T-helper 22 cell (primary cell): ENCODE results near the gene SMIM5.
"Not testable (repeated sequence)": the region's sequence is repeated elsewhere in the genome, so short reads cannot be mapped to it uniquely, and the experiment has no call there.

Source experiments
- DNase-seq: peaks from one replicate; pipeline ENCODE4 v3.0.0-alpha.2; 2020; ENCODE audit warnings: low read depth

Gene SMIM5

GRCh38 chr17:75625813-75626486 lies 7.3 kb upstream of the SMIM5 start:
- DNase-seq = no peak

- no peak for DNase-seq
Measured at GRCh38 chr17:75626496-75627038, 6.7 kb upstream of the SMIM5 start.

- DNase-seq = no peak
Measured at GRCh38 chr17:75627094-75627493, 6.1 kb upstream of the SMIM5 start.

- DNase-seq = no peak
Measured at GRCh38 chr17:75628425-75628824, 4.8 kb upstream of the SMIM5 start.

- DNase-seq = no peak
Measured at GRCh38 chr17:75629157-75629556, 4.1 kb upstream of the SMIM5 start.

GRCh38 chr17:75630071-75630917 lies 2.9 kb upstream of the SMIM5 start:
- DNase-seq = no peak

GRCh38 chr17:75631353-75631752 lies 1.9 kb upstream of the SMIM5 start:
- DNase-seq = no peak

GRCh38 chr17:75632428-75632827 lies 806 bp upstream of the SMIM5 start:
- DNase-seq = no peak

- DNase-seq = no peak
Measured at GRCh38 chr17:75633486-75634375, 497 bp downstream of the SMIM5 start.

- DNase-seq = no peak
Measured at GRCh38 chr17:75634376-75634740, 1.1 kb downstream of the SMIM5 start.

- DNase-seq = no peak
Measured at GRCh38 chr17:75634754-75635609, 1.7 kb downstream of the SMIM5 start.

GRCh38 chr17:75635610-75636202 lies 2.5 kb downstream of the SMIM5 start:
- DNase-seq = no peak

- no peak for DNase-seq
Measured at GRCh38 chr17:75636381-75637142, 3.3 kb downstream of the SMIM5 start.

GRCh38 chr17:75637143-75637538 lies 3.9 kb downstream of the SMIM5 start:
- no peak for DNase-seq

GRCh38 chr17:75637551-75637950 lies 4.3 kb downstream of the SMIM5 start:
- no peak for DNase-seq

GRCh38 chr17:75638039-75638438 lies 4.8 kb downstream of the SMIM5 start:
- DNase-seq = not testable (repeated sequence)

GRCh38 chr17:75638893-75639292 lies 5.7 kb downstream of the SMIM5 start:
- DNase-seq = no peak

GRCh38 chr17:75639327-75639726 lies 6.1 kb downstream of the SMIM5 start:
- no peak for DNase-seq

- DNase-seq = no peak
Measured at GRCh38 chr17:75639771-75640555, 6.7 kb downstream of the SMIM5 start.
